DLD1 (cell line): ENCODE data around the gene HDC.

Source experiments
- in situ Hi-C: cut with HindIII; loops from 2 replicates; pipeline ENCODE4 v1.10.0; 2017; ENCODE audit warnings: low sequenced_read_pairs

The HDC gene

GRCh38 chr15:50265620-50266019, at the start of gene HDC:
HDC (minus strand) TSS chr15:50265726; CDS start chr15:50265623, 103 bp downstream.
- in situ Hi-C loops = no loop called here

GRCh38 chr15:50312636-50313035, 47.1 kb upstream of the HDC start:
- in situ Hi-C loops = no loop called here

GRCh38 chr15:50307799-50308198, 42.3 kb upstream of the HDC start:
- in situ Hi-C loops = no loop called here

GRCh38 chr15:50304836-50305235, 39.3 kb upstream of the HDC start:
- in situ Hi-C loops = no loop called here

- in situ Hi-C loops = no loop called here
These were observed 37.1 kb upstream of the HDC start for GRCh38 chr15:50302581-50302980.

- in situ Hi-C loops = no loop called here
These were observed 32.8 kb upstream of the HDC start for GRCh38 chr15:50298340-50298739.

GRCh38 chr15:50295966-50296365, 30.4 kb upstream of the HDC start:
- in situ Hi-C loops = no loop called here

- in situ Hi-C loops = no loop called here
These were observed 24.2 kb upstream of the HDC start for GRCh38 chr15:50289749-50290148.

GRCh38 chr15:50287324-50288116, 22.0 kb upstream of the HDC start:
- in situ Hi-C loops = no loop called here

GRCh38 chr15:50281427-50281826, 15.9 kb upstream of the HDC start:
- in situ Hi-C loops = no loop called here

GRCh38 chr15:50280271-50280670, 14.7 kb upstream of the HDC start:
- in situ Hi-C loops = no loop called here

- in situ Hi-C loops = no loop called here
These were observed 13.0 kb upstream of the HDC start for GRCh38 chr15:50278496-50278895.

- in situ Hi-C loops = no loop called here
These were observed 11.8 kb upstream of the HDC start for GRCh38 chr15:50277370-50277769.

- in situ Hi-C loops = no loop called here
These were observed 10.4 kb upstream of the HDC start for GRCh38 chr15:50275908-50276307.

- in situ Hi-C loops = no loop called here
These were observed 9.6 kb upstream of the HDC start for GRCh38 chr15:50275091-50275490.

GRCh38 chr15:50267577-50267976, 2.1 kb upstream of the HDC start:
- in situ Hi-C loops = no loop called here

- in situ Hi-C loops = no loop called here
These were observed 3.0 kb downstream of the HDC start for GRCh38 chr15:50262533-50262932.

- in situ Hi-C loops = no loop called here
These were observed 3.5 kb downstream of the HDC start for GRCh38 chr15:50261981-50262380.

GRCh38 chr15:50260969-50261496, 4.5 kb downstream of the HDC start:
- in situ Hi-C loops = no loop called here

- in situ Hi-C loops = no loop called here
These were observed 6.2 kb downstream of the HDC start for GRCh38 chr15:50259276-50259675.

- in situ Hi-C loops = no loop called here
These were observed 7.6 kb downstream of the HDC start for GRCh38 chr15:50257924-50258323.

- in situ Hi-C loops = no loop called here
These were observed 8.2 kb downstream of the HDC start for GRCh38 chr15:50257332-50257731.
